Right kidney (tissue), 1 donor: ENCODE results near the gene RASA2.
"Not testable (repeated sequence)": the region's sequence is repeated elsewhere in the genome, so short reads cannot be mapped to it uniquely, and the experiment has no call there.

ENCODE experiments used
- DNase-seq: peaks from one replicate; pipeline ENCODE4 v3.0.0-alpha.2; 2016

RASA2 gene

DNA sequence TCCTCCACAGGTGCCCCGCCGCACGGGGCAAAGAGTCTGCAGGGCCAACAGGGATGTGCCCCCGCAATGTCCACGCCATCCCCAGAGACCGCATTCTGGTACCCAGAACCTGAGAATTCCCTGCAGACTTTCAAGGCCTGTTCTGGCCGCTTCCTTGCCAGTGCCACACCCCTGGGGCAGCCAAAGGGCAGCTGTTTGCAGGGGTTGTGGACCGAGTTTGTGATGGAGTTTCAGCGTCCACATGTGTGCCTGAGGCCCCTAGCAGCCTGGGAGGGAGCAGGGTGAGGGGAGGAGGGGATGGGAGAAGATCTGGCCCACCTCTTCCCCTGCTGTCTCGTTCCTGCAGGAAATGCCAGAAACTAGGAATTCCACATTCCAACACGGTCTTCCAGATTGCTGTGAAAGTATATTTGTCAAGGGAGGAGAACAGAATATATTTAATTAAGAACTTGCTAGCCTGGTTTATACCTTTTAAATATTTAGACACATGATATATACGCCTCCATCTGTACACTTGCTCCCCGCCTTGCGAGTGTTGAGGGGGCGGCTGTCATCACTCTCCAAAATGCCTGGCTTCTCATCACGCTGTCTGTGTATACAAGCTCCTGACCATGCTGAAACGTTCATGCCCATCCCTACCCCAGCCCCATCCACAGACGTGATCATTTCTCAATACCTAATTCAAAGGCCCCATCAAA, 31.1 kb upstream of the RASA2 start:
- no peak for DNase-seq

- no peak for DNase-seq
Measured at GRCh38 chr3:141456301-141456625, 30.6 kb upstream of the RASA2 start.

DNA sequence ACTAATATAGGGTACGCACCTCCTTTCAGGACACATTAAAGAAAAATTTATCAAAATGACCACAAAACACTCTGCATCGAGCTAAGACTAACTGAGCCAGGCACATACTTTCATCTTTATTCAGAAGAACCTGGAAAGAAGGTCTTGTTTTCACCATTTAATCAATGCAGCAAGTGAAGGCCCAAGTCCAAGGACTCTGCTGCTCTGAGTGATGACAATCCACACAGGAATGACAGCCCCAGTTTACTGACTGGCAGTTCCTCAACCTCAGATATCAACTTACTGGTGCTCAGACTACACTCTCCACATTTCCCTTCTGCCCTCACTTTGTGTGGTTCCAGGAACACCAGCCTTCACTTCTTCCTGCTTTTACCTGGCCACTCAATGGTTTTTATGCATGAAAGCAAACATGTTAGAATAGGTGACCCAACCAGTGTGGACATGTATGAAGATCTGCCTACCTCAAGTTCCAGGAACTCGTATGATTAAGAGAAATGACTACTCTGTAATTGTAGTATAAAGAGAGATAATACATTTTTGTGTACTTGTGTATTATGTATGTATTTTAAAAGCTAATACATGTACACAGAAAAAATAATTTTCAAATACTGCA, 29.1 kb upstream of the RASA2 start:
- no peak for DNase-seq

DNA sequence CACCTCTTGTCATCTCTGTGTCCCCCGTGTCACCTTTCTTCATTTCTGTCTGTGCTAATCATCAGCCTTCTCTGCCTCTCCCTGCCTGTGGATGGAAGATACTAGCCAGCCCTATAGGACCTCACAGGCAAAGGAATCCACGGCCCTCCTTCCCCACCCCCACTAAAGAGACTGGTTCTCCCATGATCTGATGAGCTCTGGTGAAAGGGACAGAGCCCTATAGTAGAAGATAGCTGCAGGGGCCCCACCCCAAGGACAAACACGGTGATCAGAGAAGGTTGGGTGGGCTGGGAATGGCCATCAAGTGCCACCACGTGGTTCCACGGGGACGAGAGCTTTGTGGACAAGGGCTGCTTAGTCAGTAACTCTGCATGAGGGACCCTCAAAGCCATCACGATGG, 27.8 kb upstream of the RASA2 start:
- DNase-seq, result no peak

GRCh38 chr3:141460097-141460704, 26.6 kb upstream of the RASA2 start:
- peak; percentile 34 for DNase-seq

DNA sequence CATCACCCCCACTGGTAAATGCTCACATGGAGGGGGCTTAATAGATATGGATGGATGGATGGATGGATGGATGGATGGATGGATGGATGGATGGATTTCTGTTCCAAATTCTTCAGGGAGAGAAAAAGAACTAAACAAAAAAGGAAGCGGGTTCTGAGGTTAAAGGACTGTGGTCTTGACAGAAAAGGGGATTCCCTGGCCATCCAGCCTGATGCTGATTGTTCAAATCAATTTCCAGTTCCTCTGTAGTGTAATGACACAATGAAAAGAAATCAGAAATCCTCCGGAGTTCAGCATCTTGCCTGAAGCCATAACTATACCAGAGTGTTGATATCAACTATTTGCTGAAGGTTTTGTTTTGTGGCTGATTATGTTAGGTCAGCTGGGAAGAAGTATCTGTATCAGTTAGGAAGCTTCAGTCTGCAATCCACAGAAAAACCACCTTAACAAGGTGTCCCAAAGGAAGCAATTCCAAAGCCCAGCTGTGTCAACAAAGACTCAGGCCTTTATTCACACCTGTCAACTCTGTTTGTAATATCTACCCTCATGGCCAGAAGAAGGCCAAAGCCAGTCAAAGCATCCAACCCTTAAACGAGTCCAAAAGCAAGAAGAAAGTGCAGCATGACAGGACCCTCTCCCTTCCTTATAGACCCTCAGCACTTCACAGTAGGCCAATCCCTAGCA, 24.5 kb upstream of the RASA2 start:
- DNase-seq, result no peak

DNA sequence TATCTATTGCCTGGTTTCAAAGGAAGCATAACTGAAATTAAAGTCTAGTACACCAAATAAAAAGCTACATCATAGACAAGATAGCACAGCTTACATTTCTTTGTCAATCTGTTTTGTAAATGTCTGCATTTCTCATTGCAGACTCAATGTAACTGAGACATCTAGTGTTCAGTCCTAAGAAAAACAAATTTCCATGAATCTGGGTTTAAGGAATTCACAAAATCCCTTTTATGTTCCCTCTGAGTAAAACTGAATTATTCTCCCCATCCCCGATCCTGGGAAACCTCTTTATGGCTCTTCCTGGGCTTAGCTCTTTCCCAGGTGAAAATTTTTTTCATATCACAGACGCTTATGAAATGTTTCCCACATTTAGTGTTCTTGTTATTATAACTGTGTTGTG, 21.6 kb upstream of the RASA2 start:
- DNase-seq, result no peak

GRCh38 chr3:141466633-141467169, 20.1 kb upstream of the RASA2 start:
- DNase-seq, result no peak

DNA sequence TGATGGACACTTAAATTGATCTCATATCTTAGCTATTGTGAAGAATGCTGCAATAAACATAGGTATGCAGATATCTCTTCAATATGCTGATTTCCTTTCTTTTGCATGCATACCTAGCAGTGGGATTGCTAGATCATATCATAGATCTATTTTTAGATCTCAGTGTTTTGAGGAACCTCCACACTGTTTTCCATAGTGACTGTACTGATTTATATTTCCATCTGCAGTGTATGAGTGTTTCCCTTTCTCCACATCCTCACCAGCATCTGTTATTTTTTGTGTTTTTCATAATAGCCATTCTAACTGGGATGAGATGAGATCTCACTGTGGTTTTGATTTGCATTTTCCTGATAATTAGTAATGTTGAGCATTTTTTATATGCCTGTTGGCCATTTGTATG, 17.1 kb upstream of the RASA2 start:
- DNase-seq, result no peak

- no peak for DNase-seq
Measured at GRCh38 chr3:141471160-141471559, 15.7 kb upstream of the RASA2 start.

- no peak for DNase-seq
Measured at GRCh38 chr3:141476033-141476432, 10.8 kb upstream of the RASA2 start.

GRCh38 chr3:141477224-141477623, 9.6 kb upstream of the RASA2 start:
- no peak for DNase-seq

DNA sequence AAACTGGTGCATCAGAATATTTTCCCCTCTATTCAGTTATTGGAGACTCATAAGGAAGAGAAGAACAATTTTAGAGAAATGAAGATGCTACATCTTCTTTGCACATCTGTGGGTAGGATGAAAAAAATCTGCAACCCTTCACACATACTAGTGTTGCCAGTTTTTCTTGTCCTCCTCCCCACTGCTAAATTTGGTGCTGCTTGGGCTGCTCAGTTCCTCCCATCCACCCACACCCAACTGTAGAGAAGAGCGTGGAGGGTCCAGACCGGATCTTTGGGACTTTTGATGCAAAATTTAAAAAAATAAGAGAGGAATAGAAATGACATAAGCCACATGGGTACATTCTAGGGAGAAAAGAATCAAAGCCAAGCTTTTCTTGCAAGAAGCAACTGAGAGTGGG, 8.7 kb upstream of the RASA2 start:
- DNase-seq, result no peak

GRCh38 chr3:141478840-141479239, 8.0 kb upstream of the RASA2 start:
- DNase-seq, result not testable (repeated sequence)

DNA sequence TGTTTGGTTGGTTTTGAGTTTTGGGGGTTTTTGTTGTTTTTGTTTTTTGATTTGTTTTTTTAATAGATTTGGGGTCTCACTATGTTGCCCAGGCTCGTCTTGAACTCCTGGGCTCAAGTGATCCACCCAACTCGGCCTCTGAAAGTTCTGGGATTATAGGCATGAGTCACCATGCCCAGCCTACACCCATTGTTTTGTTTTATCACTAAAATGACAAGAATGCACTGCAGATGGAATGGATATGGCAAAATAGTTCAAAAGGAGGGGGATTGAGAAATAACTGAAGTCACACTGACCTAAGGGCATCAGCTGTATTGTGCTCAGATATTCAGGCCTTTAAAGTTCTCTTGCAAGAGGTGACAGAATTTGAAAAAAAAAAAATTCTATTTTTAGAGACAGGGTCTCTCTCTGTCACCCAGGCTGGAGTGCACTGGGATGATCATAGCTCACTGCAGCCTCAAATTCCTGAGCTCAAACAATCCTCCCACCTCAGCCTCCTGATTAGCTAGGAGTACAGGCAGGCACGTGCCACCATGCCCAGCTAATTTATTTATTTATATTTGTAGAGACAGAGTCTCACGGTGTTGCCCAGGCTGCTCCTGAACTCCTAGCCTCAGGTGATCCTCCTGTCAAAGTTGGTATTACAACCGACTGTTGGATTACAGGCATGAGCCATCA, 4.4 kb upstream of the RASA2 start:
- no peak for DNase-seq

- no peak for DNase-seq
Measured at GRCh38 chr3:141484701-141485287, 2.0 kb upstream of the RASA2 start.

DNA sequence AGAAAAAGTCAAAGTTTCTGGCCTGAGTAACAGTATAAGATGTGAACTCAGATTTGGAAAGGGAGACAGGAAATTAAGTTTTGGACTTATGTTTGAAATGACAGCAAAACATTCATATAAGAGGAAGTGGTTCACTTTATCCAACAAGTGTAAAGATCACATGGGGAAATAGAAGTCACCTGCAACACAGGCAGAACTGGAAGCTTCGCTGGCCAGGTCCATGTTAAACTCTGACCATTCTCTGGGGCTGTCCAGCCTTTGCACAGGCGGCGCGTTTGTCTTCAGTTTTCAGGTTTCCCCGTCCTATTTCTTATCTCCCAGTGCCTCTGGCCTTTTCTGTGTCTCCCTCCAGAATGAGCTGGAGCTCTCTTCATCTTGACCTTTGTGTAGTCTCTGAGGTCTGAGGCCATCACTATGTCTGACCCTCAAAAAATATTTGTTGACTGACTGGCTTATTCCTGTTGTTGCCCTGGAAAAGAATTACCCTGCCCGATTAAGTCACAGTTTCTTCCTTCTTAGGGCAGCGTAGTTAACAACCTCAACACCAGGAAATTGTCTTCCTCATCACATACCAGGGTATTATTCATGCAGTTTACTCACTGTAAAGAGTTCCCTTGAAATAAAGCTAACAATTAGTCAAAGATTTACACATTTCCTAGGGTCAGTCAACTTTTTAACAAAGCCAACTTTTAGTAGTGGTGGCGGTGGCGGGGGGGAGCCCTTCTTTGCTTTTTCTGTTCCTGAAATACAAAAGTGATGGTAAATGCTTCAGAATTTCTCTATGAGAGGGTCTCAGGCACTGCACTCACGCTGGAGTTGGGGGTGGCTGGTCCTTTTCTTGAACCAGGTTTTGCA, 959 bp upstream of the RASA2 start:
- DNase-seq, result no peak

DNA sequence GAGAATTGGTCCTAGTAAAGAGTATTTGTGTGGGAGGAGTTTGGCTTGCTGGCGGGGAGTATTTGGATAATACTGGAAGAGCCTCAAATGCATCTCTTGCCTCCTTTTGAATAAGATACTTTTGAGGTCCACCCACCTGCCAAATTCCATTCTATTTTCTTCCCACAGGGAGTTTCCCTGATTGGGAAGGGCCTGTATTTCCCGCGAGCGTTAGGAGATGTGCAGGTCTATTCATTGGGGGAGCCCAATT, 406 bp upstream of the RASA2 start:
- DNase-seq, result peak; percentile 73

DNA sequence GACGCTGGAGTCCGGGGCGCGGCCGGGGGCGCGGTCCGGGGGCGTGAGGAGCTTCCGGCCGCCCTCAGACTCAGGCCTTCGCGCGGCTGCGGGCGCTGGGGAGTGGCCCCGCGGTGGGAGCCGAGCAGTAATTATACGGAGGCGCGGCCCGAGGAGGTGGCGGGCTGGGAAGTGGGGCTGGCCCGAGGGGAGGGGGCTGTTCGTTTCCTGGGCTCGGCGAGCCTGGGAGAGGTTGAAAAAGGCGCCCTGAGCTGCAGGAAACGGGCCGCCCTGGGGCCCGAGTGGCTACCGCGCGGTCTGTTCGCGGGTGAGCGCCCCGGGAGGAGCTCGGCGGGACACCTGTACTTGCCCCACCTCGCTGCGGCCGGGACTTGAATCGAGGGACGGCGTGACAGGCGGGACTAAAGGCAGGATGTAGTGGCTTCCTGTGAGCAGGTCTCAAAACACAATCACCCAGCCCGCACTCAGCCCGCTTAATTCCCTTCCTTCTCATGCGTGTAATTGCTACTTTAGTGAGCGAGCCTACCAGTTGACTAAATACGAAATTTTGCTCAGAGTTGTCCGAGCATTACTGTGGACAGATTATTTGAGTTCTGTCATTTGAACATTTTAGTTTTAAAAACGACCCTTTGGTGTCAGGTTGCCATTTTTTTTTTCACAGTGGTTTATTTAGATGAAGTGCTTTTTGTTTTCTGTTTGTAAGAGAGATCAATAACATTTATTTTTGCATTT, 860 bp downstream of the RASA2 start:
- DNase-seq, result peak; percentile 86

DNA sequence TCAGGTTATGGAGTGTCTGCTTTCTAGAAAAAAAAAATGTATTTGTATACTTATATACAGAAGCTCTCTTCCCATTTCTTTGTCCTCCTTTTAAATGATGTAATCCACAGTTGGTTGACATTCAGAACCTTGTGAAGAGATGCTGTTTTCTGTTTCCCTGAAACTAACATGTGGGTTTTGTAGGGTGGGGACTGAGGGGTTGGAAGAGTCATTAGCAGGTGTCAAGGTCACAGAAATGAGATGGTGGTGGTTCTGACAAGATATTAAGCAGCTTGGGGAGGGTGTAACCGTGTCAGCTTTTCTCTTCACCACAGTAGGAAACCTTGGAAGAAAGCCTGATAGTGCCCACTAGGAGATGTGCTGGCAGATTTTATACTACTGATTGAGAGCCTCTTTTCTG, 2.4 kb downstream of the RASA2 start:
- DNase-seq, result no peak

GRCh38 chr3:141491081-141491480, 4.3 kb downstream of the RASA2 start:
- DNase-seq, result no peak
